HFF-Myc (cell line): ENCODE data around the gene CDC123.

Experiments used
- DNase-seq: peaks from one replicate; pipeline ENCODE4 v3.0.0-alpha.2; 2011; ENCODE audit warnings: low read depth; ENCODE audit errors: extremely low read depth
- H3K4me3 ChIP-seq: replicated peaks from 2 replicates; pipeline ENCODE4 v1.5.1; 2011; ENCODE audit warnings: low read depth, mild to moderate bottlenecking, control low read depth, low read length
- CTCF ChIP-seq: IDR thresholded peaks from 2 replicates; pipeline ENCODE4 v1.5.1; 2012; ENCODE audit warnings: mild to moderate bottlenecking, low read depth, low read length, control low read depth; ENCODE audit errors: missing control alignments

Gene CDC123

GRCh38 chr10:12189426-12189825 is 6.6 kb upstream of the CDC123 start:
- DNase-seq: no peak
- no peak overlapping the region for H3K4me3 ChIP-seq
- TF ChIP-seq CTCF: no peak

GRCh38 chr10:12191715-12192114 is 4.3 kb upstream of the CDC123 start:
- no peak for DNase-seq
- no peak overlapping the region for H3K4me3 ChIP-seq
- no peak for TF ChIP-seq CTCF

GRCh38 chr10:12193193-12193592 is 2.8 kb upstream of the CDC123 start:
- no peak for TF ChIP-seq CTCF
- peak overlapping the region; percentile 98; the same call in 1 of the 2 replicates for H3K4me3 ChIP-seq
- no peak for DNase-seq

- TF ChIP-seq CTCF: no peak
- H3K4me3 ChIP-seq: peak overlapping the region; percentile 98
- DNase-seq: no peak
These were observed 1.2 kb upstream of the CDC123 start for GRCh38 chr10:12194752-12195271.

- no peak for TF ChIP-seq CTCF
- no peak for DNase-seq
- peak overlapping the region; percentile 98 for H3K4me3 ChIP-seq
These were observed 746 bp upstream of the CDC123 start for GRCh38 chr10:12195281-12195602.

GRCh38 chr10:12196531-12197211 is 683 bp downstream of the CDC123 start:
- TF ChIP-seq CTCF: no peak
- H3K4me3 ChIP-seq: peak overlapping the region; percentile 98
- DNase-seq: no peak

GRCh38 chr10:12198156-12198555 is 2.2 kb downstream of the CDC123 start:
- TF ChIP-seq CTCF: no peak
- H3K4me3 ChIP-seq: no peak overlapping the region
- no peak for DNase-seq
